Measurements from ENCODE around the gene GLB1L3. TPM values are rescaled to one million over a fixed set of nuclear protein-coding genes. Genes with fewer than 3 reads are reported as not detected.

The GLB1L3 gene
- polyA plus RNA-seq, 1 donor from 2014 or later = 0.19 TPM

GRCh38 chr11:134346101-134346975 lies 70.2 kb downstream of the GLB1L3 start:
- Mint-ChIP-seq H3K4me1 (peaks cover 0 to 16% (median 11%) of the 10 kb centered on the region in 3 donors), H3K4me3 (peak overlapping the region in 1 of 4 donors; percentile 5), H3K27ac (no peak overlapping the region), H3K9me3 (peaks cover 0 to 6% (median 1%) of the 10 kb centered on the region in 3 donors), H3K27me3 (peaks cover 5% of the 10 kb centered on the region), H3K36me3 (peaks cover 2% of the 10 kb centered on the region)

GRCh38 chr11:134346976-134347350 lies 70.8 kb downstream of the GLB1L3 start:
- Mint-ChIP-seq H3K36me3 (peaks cover 2% of the 10 kb centered on the region), H3K4me1 (peaks cover 0 to 16% (median 11%) of the 10 kb centered on the region in 3 donors), H3K27me3 (peaks cover 5% of the 10 kb centered on the region), H3K4me3 (no peak overlapping the region), H3K27ac (no peak overlapping the region), H3K9me3 (peaks cover 0 to 6% (median 1%) of the 10 kb centered on the region in 3 donors)

- Mint-ChIP-seq H3K9me3 (peaks cover 0 to 6% (median 1%) of the 10 kb centered on the region in 3 donors), H3K4me1 (peaks cover 0 to 16% (median 11%) of the 10 kb centered on the region in 3 donors), H3K27me3 (peaks cover 5% of the 10 kb centered on the region), H3K36me3 (peaks cover 3% of the 10 kb centered on the region), H3K27ac (no peak overlapping the region), H3K4me3 (no peak overlapping the region)
These were observed 71.3 kb downstream of the GLB1L3 start for GRCh38 chr11:134347441-134347840.

DNA sequence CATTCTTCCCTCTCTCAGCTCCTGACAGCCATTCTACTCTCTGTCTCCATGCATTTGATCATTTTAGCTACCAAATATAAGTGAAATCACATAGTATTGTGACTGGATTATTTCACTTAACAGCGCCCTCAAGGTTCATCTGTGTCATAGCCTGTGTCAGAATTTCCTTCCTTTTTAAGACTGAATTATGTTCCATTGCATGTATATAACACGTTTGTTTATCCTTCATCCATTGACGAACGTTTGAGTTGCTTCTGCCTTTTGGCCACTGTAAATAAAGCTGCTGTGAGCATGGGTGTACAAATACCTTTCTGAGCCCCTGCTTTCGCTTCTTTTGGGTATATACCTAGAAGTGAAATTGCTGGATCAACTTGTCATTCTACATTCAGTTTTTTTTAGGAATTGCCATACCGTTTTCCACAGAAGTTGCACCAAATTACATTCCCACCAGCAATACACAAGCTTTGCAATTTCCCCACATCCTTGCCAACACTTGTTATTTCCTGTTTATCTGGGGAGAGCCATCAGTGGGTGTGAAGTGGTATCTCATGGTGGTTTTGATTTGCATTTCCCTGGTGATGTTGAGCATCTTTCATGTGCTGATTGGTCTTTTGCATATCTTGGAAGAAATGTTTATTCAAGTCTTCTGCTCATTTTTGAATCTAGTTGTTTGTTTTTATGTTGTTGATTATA lies 73.1 kb downstream of the GLB1L3 start:
- H3K4me1 Mint-ChIP-seq = peaks cover 0 to 16% (median 11%) of the 10 kb centered on the region in 3 donors
- no peak overlapping the region for H3K27ac Mint-ChIP-seq
- no peak overlapping the region for H3K4me3 Mint-ChIP-seq
- H3K27me3 Mint-ChIP-seq = peaks cover 8% of the 10 kb centered on the region
- H3K9me3 Mint-ChIP-seq = peaks cover 4 to 7% (median 7%) of the 10 kb centered on the region in 3 donors
- peaks cover 3% of the 10 kb centered on the region for H3K36me3 Mint-ChIP-seq

GRCh38 chr11:134349802-134350355 lies 73.7 kb downstream of the GLB1L3 start:
- Mint-ChIP-seq H3K9me3 (peaks cover 4 to 7% (median 7%) of the 10 kb centered on the region in 3 donors), H3K4me1 (peaks cover 3 to 16% (median 11%) of the 10 kb centered on the region in 3 donors), H3K36me3 (peaks cover 3% of the 10 kb centered on the region), H3K27me3 (peaks cover 8% of the 10 kb centered on the region), H3K27ac (no peak overlapping the region), H3K4me3 (no peak overlapping the region)

GRCh38 chr11:134350381-134350780 lies 74.2 kb downstream of the GLB1L3 start:
- Mint-ChIP-seq H3K27ac (no peak overlapping the region), H3K4me1 (peaks cover 5 to 16% (median 11%) of the 10 kb centered on the region in 3 donors), H3K27me3 (peaks cover 8% of the 10 kb centered on the region), H3K9me3 (peaks cover 4 to 7% (median 7%) of the 10 kb centered on the region in 3 donors), H3K36me3 (peaks cover 3% of the 10 kb centered on the region), H3K4me3 (no peak overlapping the region)

GRCh38 chr11:134352111-134352510 lies 75.9 kb downstream of the GLB1L3 start:
- H3K4me1 Mint-ChIP-seq = peaks cover 5 to 16% (median 11%) of the 10 kb centered on the region in 3 donors
- H3K36me3 Mint-ChIP-seq = peaks cover 3% of the 10 kb centered on the region
- peaks cover 4 to 7% (median 7%) of the 10 kb centered on the region in 3 donors for H3K9me3 Mint-ChIP-seq
- H3K27ac Mint-ChIP-seq = no peak overlapping the region
- H3K27me3 Mint-ChIP-seq = peaks cover 11% of the 10 kb centered on the region
- no peak overlapping the region for H3K4me3 Mint-ChIP-seq

DNA sequence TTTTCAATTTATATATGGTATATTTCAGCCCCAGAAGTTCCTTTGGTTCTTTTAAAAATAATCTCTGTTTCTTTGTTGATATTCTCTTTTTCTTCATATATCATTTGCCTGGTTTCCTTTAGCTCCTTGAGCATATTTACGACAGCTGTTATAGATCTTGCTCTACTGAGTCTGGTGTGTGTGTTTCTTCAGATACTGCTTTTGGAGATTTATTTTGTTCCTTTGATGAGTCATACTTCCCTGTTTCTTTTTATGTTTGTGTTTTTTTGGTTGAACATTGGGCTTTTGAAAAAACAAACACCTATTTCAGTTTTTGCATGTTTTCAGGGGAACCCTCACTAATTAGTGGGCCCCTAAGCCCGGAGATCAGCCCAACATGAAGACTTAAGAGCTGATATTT lies 79.0 kb downstream of the GLB1L3 start:
- Mint-ChIP-seq H3K27me3 (peaks cover 20% of the 10 kb centered on the region), H3K4me3 (no peak overlapping the region), H3K27ac (no peak overlapping the region), H3K4me1 (peaks cover 5 to 7% (median 6%) of the 10 kb centered on the region in 3 donors), H3K9me3 (peaks cover 3 to 7% (median 5%) of the 10 kb centered on the region in 3 donors), H3K36me3 (peaks cover 3% of the 10 kb centered on the region)

GRCh38 chr11:134355656-134356055 lies 79.5 kb downstream of the GLB1L3 start:
- Mint-ChIP-seq H3K9me3 (peaks cover 2 to 7% (median 3%) of the 10 kb centered on the region in 3 donors), H3K36me3 (peaks cover 2% of the 10 kb centered on the region), H3K27me3 (peaks cover 21% of the 10 kb centered on the region), H3K27ac (peak overlapping the region in 1 of 3 donors; percentile 8), H3K4me1 (peaks cover 3 to 5% (median 5%) of the 10 kb centered on the region in 3 donors), H3K4me3 (no peak overlapping the region)

GRCh38 chr11:134356656-134357544 lies 80.7 kb downstream of the GLB1L3 start:
- peak overlapping the region in 2 of 4 donors; percentile 54 to 66 for H3K4me3 Mint-ChIP-seq
- H3K27me3 Mint-ChIP-seq = peaks cover 22% of the 10 kb centered on the region
- H3K4me1 Mint-ChIP-seq = peaks cover 1 to 6% (median 5%) of the 10 kb centered on the region in 3 donors
- peaks cover 2% of the 10 kb centered on the region for H3K36me3 Mint-ChIP-seq
- H3K27ac Mint-ChIP-seq = no peak overlapping the region
- peaks cover 2 to 7% (median 3%) of the 10 kb centered on the region in 3 donors for H3K9me3 Mint-ChIP-seq

DNA sequence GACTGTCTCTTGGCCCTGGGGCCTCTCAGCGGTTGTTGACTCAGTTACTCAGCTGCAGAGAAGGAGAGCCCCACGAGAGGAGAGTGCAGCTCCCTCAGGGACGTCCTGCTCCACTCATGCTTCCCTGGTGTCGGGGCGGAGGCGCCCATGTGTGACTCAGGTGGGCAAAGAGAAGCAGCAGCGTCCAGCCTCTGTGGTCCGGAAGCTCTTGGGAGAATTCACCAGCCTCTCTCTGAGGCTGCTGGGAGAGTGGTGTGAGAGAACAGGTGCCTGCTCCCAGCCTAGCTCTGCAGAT lies 81.3 kb downstream of the GLB1L3 start:
- Mint-ChIP-seq H3K4me3 (peak overlapping the region in 1 of 4 donors; percentile 54), H3K36me3 (no peaks in the 10 kb centered on the region), H3K27me3 (peaks cover 22% of the 10 kb centered on the region), H3K9me3 (peaks cover 2 to 7% (median 3%) of the 10 kb centered on the region in 3 donors), H3K27ac (no peak overlapping the region), H3K4me1 (peaks cover 3 to 6% (median 5%) of the 10 kb centered on the region in 3 donors)

DNA sequence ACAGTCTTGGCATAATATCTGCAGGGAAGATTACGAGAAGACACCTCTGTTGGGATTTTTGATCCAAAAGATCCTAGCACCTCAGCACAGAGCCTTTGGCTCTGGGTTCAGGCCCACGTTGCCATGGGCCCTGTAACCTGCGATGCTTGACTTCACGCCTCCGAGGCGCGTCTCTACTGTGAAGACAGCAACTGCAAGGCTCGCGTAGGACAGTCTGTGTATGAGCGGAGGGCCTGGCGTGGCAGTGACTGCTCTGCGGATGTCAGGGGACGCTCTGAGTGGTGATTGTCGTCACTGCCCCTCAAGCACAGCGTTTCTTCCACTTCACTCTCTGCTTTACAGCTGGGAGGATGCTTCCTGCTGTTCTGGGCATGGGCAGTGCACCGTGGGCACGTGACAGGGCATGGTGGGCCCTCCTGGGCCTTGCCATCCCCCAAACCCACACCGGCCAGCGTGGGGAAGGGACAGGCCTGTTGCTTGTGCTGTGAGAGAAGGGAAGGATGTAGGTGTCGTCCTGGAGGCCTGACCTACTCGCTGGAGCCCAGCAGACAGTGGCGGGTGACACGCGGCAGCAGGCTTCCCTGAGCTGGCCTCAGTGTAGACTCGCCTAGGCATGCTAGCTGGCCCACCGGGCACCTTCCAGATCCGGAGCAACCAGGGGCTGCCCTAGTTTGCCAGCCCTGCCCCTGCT lies 82.1 kb downstream of the GLB1L3 start:
- Mint-ChIP-seq H3K36me3 (no peaks in the 10 kb centered on the region), H3K4me3 (no peak overlapping the region), H3K9me3 (peaks cover under 1 to 7% (median 2%) of the 10 kb centered on the region in 3 donors), H3K27ac (no peak overlapping the region), H3K4me1 (peaks cover 3 to 6% (median 5%) of the 10 kb centered on the region in 3 donors), H3K27me3 (peaks cover 22% of the 10 kb centered on the region)

DNA sequence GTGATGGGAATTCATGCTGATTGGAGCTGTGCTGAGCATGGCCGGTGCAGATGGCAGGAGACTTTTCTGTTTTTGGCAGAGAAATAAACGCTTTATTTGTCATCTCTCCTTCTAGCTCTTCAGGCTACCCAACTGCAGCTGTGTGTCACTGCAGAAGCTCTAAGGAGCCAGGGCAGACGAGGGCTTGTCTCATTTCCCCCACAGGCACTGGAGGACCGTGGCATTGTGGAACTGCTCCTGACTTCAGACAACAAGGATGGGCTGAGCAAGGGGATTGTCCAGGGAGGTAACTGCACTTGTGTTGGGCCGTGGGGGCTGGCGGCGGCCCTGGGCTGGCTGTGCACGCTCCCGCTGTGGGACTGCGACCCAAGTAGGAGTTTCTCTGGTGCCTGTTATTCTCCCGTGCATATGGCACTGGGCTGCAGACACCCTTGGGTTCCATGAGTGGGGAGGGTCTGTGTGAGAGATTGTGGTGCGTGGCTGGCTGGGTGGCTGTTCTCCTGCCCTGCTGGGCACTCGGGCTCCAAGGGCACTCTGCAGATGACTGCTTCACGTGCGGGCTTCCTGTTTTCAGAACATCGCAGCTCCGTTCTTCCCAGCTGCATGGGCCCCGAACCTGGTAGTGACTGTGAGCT lies 82.8 kb downstream of the GLB1L3 start:
- Mint-ChIP-seq H3K27me3 (peaks cover 19% of the 10 kb centered on the region), H3K4me3 (no peak overlapping the region), H3K9me3 (peaks cover 0 to under 1% (median 0%) of the 10 kb centered on the region in 3 donors), H3K4me1 (peaks cover 3 to 6% (median 5%) of the 10 kb centered on the region in 3 donors), H3K36me3 (no peaks in the 10 kb centered on the region), H3K27ac (no peak overlapping the region)

Data from IgD-negative memory B cell (primary cell).